SIG-M5 (cell line): ENCODE data around the gene SPDYE18.
"Not testable (repeated sequence)": the region's sequence is repeated elsewhere in the genome, so short reads cannot be mapped to it uniquely, and the experiment has no call there.

ENCODE experiments used
- DNase-seq: peaks from one replicate; lab custom pipeline; 2025; lab: John Stamatoyannopoulos, UW

The SPDYE18 gene

DNA sequence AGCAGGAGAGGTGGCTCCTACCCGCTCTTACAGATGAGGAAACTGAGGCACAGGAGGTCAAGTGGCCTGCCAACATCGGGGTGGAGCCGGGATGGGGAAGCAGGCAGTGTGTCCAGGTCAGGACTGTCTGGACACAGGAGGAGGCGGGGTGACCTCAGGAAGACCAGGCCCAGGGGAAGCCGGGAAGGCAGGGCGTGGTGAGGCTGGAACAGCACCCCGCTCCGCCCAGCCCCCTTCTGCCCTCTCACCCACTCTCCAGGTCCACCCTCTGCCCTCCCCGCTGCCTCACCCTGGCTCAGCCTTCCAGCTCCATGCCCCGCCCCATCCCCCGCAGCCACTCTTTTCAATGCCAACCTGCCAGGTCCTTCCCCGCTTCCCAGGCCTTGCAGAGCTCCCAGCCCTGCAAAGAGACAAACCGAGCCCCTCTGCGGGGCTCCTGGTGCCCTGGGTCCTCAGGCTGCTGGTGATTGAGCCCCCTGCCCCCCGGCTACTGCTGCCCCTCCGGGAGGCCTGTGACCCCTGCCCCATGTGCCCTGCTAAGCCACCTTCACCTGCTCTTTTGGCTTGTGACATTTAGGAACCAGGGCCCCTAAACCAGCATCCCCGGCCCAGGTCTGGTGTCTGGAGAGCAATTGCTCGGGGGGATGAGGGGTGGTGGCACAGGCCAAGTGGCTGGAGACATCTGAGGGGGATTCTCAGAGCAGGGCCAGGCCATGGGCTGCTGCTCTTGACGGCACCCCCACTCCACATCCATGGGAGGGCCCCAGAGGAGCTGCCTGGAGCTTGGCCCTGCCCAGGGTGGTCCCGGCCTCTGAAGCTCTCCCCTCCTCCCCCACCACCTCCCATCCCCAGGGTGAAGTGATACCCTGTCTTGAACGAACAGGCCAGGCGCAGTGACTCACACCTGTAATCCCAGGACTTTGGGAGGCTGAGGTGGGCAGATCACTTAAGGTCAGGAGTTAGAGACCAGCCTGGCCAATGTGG is 55.9 kb downstream of the SPDYE18 start:
- DNase-seq = not testable (repeated sequence)

DNA sequence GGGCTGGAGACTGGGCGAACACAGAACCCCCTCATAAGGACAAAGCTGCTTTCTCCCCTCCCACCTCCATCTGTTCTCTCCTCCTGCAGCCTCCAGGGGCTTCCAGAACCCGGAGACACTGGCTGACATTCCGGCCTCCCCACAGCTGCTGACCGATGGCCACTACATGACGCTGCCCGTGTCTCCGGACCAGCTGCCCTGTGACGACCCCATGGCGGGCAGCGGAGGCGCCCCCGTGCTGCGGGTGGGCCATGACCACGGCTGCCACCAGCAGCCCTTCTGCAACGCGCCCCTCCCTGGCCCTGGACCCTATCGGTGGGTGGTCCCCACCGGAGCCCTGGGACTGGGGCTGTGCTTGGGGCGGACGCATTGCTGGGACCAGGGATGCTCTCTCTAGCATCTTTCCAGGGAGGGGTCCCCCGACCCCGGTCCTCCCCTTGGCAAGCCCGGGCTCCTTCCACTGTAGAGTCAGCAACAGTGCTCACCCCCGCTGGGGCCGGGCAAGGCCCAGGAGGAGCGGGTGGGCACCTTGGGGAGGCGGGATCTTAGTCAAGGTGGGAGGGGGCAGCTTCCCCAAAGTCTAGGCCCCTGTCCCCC is 56.8 kb downstream of the SPDYE18 start:
- DNase-seq = not testable (repeated sequence)

DNA sequence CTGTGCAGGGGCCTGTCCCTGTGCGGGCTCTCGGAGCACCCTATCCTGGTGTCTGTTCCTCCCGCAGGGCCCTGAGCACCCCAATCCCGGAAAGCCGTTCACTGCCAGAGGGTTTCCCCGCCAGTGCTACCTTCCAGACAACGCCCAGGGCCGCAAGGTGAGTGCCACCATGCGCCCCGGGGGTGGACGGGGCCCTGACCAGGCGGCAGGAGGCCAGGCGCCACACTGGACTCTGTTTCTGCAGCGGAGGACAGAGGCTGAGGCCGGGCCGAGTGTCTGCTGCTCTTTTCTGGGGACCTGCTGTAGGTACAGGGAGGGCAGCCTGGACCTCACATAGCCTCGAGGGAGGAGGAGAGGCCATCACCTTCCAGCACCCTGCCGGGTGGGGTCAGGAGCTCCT is 58.2 kb downstream of the SPDYE18 start:
- not testable (repeated sequence) for DNase-seq

DNA sequence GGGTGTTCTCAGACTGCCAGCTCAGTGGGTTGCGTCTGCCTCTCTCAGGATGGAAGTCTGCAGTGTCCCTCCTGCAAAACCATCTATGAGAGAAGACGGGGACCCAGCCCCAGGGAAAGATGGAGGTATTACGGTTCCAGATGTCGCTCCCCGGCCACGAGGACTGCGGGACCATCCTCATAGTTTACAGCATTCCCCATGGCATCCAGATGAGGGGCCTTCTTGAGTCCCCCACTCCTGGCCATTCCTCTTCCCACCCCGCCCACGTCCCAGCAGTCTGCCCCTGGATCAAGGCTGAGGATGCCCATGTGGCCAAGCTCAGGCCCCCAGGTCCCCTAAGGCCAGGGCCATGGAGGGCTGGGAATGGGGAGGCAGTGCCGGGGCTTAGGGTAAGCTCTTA is 59.1 kb downstream of the SPDYE18 start:
- not testable (repeated sequence) for DNase-seq

DNA sequence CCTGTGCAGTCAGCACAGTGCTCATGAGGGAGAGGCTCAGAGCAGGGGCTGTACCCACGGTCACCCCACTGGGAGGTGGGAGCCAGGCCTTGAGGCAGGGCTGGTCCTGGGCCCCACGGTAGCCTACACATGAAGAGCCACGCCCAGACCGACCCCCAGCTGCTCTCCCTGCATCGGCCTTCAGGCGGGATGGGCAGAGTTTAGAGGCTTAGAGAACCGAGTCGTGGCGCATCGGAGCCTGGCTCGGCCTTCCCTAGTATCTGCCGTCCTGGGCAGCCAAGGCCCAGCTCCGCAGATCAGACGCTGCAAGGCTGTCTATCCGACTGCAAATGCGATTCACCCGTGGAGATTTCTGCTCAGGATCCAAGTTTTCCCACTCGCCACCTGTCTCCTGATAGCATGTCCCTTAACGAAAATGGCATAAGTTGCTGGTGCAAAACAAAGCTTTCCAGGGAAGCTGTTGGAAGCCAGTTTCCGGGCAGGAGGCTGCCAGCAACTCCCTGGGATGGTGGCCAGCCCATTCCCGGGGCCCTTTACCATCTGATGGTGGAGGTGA is 59.6 kb downstream of the SPDYE18 start:
- not testable (repeated sequence) for DNase-seq

DNA sequence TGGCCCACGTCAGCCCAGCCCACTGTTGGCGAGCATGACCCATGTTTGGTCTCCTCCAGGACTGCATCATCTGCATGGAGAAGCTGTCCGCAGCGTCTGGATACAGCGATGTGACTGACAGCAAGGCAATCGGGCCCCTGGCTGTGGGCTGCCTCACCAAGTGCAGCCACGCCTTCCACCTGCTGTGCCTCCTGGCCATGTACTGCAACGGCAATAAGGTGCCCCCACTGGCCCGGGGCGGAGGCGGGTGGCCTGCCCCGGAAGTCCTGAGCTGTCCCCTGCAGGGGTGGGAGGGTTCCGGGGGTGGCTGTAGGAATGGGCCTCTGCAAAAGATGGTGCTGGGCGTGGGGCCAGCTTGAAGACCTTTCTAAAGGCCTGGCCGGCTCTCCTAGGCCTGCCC is 60.3 kb downstream of the SPDYE18 start:
- not testable (repeated sequence) for DNase-seq
